ENCODE data around the gene ANO1.

Gene ANO1

DNA sequence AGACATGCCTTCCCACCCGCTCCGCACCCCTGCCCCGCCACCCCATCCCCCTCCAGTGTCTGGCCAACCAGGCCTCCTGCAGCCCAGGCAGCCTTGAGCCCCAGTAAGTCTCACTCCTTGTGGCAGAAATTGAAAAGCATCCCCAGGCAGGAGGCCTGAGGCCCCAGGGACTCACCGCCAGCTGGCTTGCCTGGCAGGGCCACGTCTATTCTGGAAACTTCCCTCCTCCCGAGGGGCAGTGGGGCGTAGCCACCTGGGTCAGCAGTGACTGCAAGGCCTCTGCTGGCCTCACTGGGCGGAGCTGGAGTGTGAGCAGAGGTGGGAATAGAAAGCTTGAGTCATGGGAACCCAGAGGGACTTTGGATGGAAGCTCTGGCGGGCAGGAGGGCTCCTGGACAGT is 26.3 kb downstream of the ANO1 start:
- H3K36me3 Mint-ChIP-seq = no peaks in the 10 kb centered on the region
- H3K4me3 Mint-ChIP-seq = no peak overlapping the region

GRCh38 chr11:70104961-70105360 is 26.8 kb downstream of the ANO1 start:
- no peaks in the 10 kb centered on the region for H3K4me1 Mint-ChIP-seq
- H3K9me3 Mint-ChIP-seq = no peaks in the 10 kb centered on the region
- no peak for DNase-seq (ENCODE audit: low spot score in 2 of 2)
- ATAC-seq (ENCODE audit: low read depth) = no peak
- no peak overlapping the region for H3K4me3 Mint-ChIP-seq
- no peak overlapping the region for H3K27ac Mint-ChIP-seq
- H3K36me3 Mint-ChIP-seq = no peaks in the 10 kb centered on the region
- peaks cover 11% of the 10 kb centered on the region for H3K27me3 Mint-ChIP-seq

More for the DNA sequence above, 26.3 kb downstream of the ANO1 start:
- Mint-ChIP-seq H3K4me1 (no peaks in the 10 kb centered on the region), H3K27me3 (peaks cover 11% of the 10 kb centered on the region), H3K9me3 (no peaks in the 10 kb centered on the region), H3K27ac (no peak overlapping the region)
- DNase-seq (ENCODE audit: low spot score in 2 of 2) = no peak
- ATAC-seq (ENCODE audit: low read depth) = no peak

DNA sequence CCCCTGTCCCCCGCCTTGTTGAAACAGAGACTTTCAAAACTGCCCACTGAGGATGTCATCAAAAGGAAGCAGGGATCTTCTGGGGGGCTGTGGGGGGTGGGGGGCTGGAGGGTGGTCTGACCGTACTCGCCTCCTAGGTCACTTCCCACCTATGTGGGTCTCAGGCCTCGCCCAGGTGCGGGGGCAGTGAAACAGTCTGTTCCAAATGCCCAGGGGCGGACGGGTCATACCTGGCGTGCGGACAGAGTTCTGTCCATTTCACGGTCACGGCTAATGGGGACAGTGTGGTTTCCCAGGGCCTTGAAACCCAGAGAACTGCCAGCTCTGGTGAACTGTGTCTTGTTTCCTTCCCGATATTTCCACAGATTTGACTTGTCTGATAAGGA is 27.2 kb downstream of the ANO1 start:
- H3K36me3 Mint-ChIP-seq = no peaks in the 10 kb centered on the region
- H3K4me1 Mint-ChIP-seq = no peaks in the 10 kb centered on the region
- no peak overlapping the region for H3K27ac Mint-ChIP-seq
- H3K4me3 Mint-ChIP-seq = no peak overlapping the region
- ATAC-seq (ENCODE audit: low read depth) = no peak
- peaks cover 11% of the 10 kb centered on the region for H3K27me3 Mint-ChIP-seq
- no peaks in the 10 kb centered on the region for H3K9me3 Mint-ChIP-seq
- no peak for DNase-seq (ENCODE audit: low spot score in 2 of 2)

GRCh38 chr11:70105755-70106571 is 27.8 kb downstream of the ANO1 start:
- Mint-ChIP-seq H3K27me3 (peaks cover 11% of the 10 kb centered on the region), H3K4me1 (no peaks in the 10 kb centered on the region), H3K9me3 (no peaks in the 10 kb centered on the region), H3K4me3 (no peak overlapping the region), H3K27ac (no peak overlapping the region), H3K36me3 (no peaks in the 10 kb centered on the region)
- no peak for ATAC-seq (ENCODE audit: low read depth)
- DNase-seq (ENCODE audit: low spot score in 2 of 2) = no peak

- Mint-ChIP-seq H3K9me3 (no peaks in the 10 kb centered on the region), H3K4me1 (no peaks in the 10 kb centered on the region), H3K27me3 (peaks cover 11% of the 10 kb centered on the region), H3K27ac (no peak overlapping the region), H3K36me3 (no peaks in the 10 kb centered on the region), H3K4me3 (no peak overlapping the region)
- DNase-seq (ENCODE audit: low spot score in 2 of 2) (no peak), ATAC-seq (ENCODE audit: low read depth) (no peak)
Measured at GRCh38 chr11:70106757-70107156, 28.6 kb downstream of the ANO1 start.

GRCh38 chr11:70107191-70107590 is 29.1 kb downstream of the ANO1 start:
- Mint-ChIP-seq H3K36me3 (no peaks in the 10 kb centered on the region), H3K27ac (no peak overlapping the region), H3K27me3 (peaks cover 11% of the 10 kb centered on the region), H3K4me3 (no peak overlapping the region), H3K9me3 (no peaks in the 10 kb centered on the region), H3K4me1 (no peaks in the 10 kb centered on the region)
- ATAC-seq (ENCODE audit: low read depth) (no peak), DNase-seq (ENCODE audit: low spot score in 2 of 2) (no peak)

DNA sequence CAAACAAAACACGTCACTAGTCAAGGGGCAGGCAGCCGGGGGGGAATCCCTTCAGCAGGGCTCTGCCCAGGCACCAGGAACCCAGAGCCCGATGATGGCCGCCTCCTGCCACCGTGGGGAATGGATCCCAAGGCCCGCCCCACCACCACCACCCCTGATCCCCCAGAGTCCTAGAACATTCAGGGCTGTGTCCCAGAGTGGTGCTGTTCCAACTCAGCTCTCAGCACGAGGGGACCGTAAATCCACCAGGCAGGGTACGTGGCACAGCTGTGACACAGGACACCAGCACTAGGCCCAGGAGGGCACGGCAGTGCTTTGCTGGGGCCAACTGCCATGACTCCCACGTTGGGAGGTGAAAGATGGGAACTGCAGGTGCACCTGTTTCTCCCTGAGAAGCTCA is 29.6 kb downstream of the ANO1 start:
- Mint-ChIP-seq H3K27ac (no peak overlapping the region), H3K4me1 (no peaks in the 10 kb centered on the region), H3K27me3 (peaks cover 11% of the 10 kb centered on the region)

DNA sequence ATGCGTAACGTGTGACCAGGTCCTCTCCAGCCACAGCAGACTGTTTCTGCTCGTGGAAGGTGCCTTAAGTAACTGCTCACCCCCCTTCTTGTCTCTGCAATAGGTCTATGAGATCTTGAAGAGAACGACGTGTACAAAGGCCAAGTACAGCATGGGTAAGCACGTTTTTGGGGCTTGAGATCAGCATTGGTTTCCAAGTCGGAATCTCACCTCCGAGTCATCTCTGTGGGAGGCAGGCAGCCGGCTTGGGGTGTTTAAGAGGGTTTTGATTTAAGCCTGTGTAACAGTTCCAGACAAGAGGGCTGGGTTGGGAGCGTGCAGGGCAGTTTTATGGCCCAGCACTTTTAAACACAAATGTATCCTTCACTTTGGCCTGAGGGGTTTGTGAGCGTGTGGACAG is 30.1 kb downstream of the ANO1 start:
- ATAC-seq (ENCODE audit: low read depth) = no peak
- Mint-ChIP-seq H3K9me3 (no peaks in the 10 kb centered on the region), H3K27ac (no peak overlapping the region), H3K4me1 (no peaks in the 10 kb centered on the region), H3K4me3 (no peak overlapping the region), H3K36me3 (no peaks in the 10 kb centered on the region), H3K27me3 (peaks cover 13% of the 10 kb centered on the region)
- no peak for DNase-seq (ENCODE audit: low spot score in 2 of 2)

More for the DNA sequence above, 29.6 kb downstream of the ANO1 start:
- H3K36me3 Mint-ChIP-seq = no peaks in the 10 kb centered on the region
- no peaks in the 10 kb centered on the region for H3K9me3 Mint-ChIP-seq
- no peak overlapping the region for H3K4me3 Mint-ChIP-seq
- DNase-seq (ENCODE audit: low spot score in 2 of 2) (no peak), ATAC-seq (ENCODE audit: low read depth) (no peak)

GRCh38 chr11:70109006-70109405 is 30.9 kb downstream of the ANO1 start:
- no peaks in the 10 kb centered on the region for H3K36me3 Mint-ChIP-seq
- peaks cover 13% of the 10 kb centered on the region for H3K27me3 Mint-ChIP-seq
- no peak overlapping the region for H3K27ac Mint-ChIP-seq
- no peaks in the 10 kb centered on the region for H3K9me3 Mint-ChIP-seq
- no peak overlapping the region for H3K4me3 Mint-ChIP-seq
- no peaks in the 10 kb centered on the region for H3K4me1 Mint-ChIP-seq
- DNase-seq (ENCODE audit: low spot score in 2 of 2) (no peak), ATAC-seq (ENCODE audit: low read depth) (no peak)

- DNase-seq (ENCODE audit: low spot score in 2 of 2) (no peak), ATAC-seq (ENCODE audit: low read depth) (no peak)
- Mint-ChIP-seq H3K27ac (no peak overlapping the region), H3K9me3 (no peaks in the 10 kb centered on the region), H3K27me3 (peaks cover 8% of the 10 kb centered on the region), H3K4me1 (no peaks in the 10 kb centered on the region), H3K4me3 (no peak overlapping the region), H3K36me3 (no peaks in the 10 kb centered on the region)
Measured at GRCh38 chr11:70109903-70110302, 31.8 kb downstream of the ANO1 start.

- Mint-ChIP-seq H3K9me3 (no peaks in the 10 kb centered on the region), H3K4me3 (no peak overlapping the region), H3K4me1 (no peaks in the 10 kb centered on the region), H3K27ac (no peak overlapping the region), H3K27me3 (peaks cover 8% of the 10 kb centered on the region), H3K36me3 (no peaks in the 10 kb centered on the region)
- DNase-seq (ENCODE audit: low spot score in 2 of 2) (no peak), ATAC-seq (ENCODE audit: low read depth) (no peak)
Measured at GRCh38 chr11:70110538-70111055, 32.5 kb downstream of the ANO1 start.

DNA sequence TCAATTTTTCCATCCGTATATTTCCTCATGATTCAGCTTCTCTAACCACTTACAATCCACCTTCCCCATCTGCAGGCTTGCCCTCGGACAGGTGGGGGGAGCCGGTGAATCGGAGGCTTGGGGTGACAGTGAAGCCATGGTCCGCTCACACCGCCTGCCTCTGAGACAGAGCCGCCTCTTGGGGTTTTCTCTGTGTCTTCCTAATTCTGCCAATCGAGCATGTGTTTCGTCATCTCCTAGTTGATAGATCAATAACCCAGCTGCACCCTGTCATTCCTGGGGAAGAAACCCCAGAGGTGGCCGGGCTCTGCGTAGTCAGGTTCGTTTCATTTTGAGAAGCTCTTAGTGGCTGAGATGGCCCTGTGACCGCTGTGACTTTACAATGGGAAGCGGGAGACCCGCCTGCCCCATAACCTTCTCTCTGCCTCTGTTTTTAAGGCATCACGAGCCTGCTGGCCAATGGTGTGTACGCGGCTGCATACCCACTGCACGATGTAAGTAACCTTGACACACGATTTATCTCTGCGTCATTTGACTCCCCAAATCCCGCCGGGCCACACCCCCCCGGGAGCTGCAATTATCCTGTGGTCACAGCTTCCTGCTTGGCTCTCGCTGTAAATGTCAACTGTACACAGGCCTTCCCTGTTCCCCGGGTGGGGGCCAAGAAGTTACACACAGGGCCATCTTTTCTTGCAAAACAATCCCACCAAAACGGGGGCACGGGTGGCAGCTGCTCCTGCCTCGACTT is 33.3 kb downstream of the ANO1 start:
- H3K27ac Mint-ChIP-seq = no peak overlapping the region
- H3K4me1 Mint-ChIP-seq = no peaks in the 10 kb centered on the region

GRCh38 chr11:70112017-70112434 is 33.9 kb downstream of the ANO1 start:
- peaks cover 5% of the 10 kb centered on the region for H3K27me3 Mint-ChIP-seq
- no peak for DNase-seq (ENCODE audit: low spot score in 2 of 2)
- no peaks in the 10 kb centered on the region for H3K36me3 Mint-ChIP-seq
- no peak for ATAC-seq (ENCODE audit: low read depth)
- no peak overlapping the region for H3K27ac Mint-ChIP-seq
- H3K4me3 Mint-ChIP-seq = no peak overlapping the region
- no peaks in the 10 kb centered on the region for H3K4me1 Mint-ChIP-seq
- H3K9me3 Mint-ChIP-seq = no peaks in the 10 kb centered on the region

More for the DNA sequence above, 33.3 kb downstream of the ANO1 start:
- DNase-seq (ENCODE audit: low spot score in 2 of 2) (no peak), ATAC-seq (ENCODE audit: low read depth) (no peak)
- Mint-ChIP-seq H3K9me3 (no peaks in the 10 kb centered on the region), H3K36me3 (no peaks in the 10 kb centered on the region), H3K27me3 (peaks cover 8% of the 10 kb centered on the region), H3K4me3 (no peak overlapping the region)

- Mint-ChIP-seq H3K4me3 (no peak overlapping the region), H3K4me1 (no peaks in the 10 kb centered on the region)
Measured at GRCh38 chr11:70113801-70114200, 35.7 kb downstream of the ANO1 start.

More at GRCh38 chr11:70113801-70114200, 35.7 kb downstream of the ANO1 start:
- ATAC-seq (ENCODE audit: low read depth) (no peak), DNase-seq (ENCODE audit: low spot score in 2 of 2) (no peak)
- Mint-ChIP-seq H3K27ac (no peak overlapping the region), H3K27me3 (peaks cover 13% of the 10 kb centered on the region), H3K36me3 (no peaks in the 10 kb centered on the region), H3K9me3 (peaks cover 6% of the 10 kb centered on the region)

Measured in memory B cell (primary cell).